ENCODE measurements around the gene CABCOCO1. TPM values are rescaled to one million over a fixed set of nuclear protein-coding genes. Genes with fewer than 3 reads are reported as not detected.

CABCOCO1 gene
- total RNA-seq, 2 experiments from 2014 or later, result not detected

Other genes starting within 250 kb of the CABCOCO1 start
- gene TMEM26, start 209.5 kb upstream of the CABCOCO1 start, total RNA-seq, result not detected
- 10 to 100 TPM; 86.3 to 87.1 TPM for gene ARID5B, start 238.8 kb downstream of the CABCOCO1 start, total RNA-seq

All from activated naive CD4-positive, alpha-beta T cell treated with anti-CD3 and anti-CD28 coated beads for 36 hours (primary cell).